Measurements from ENCODE around the gene ACOT7. TPM values are rescaled to one million over a fixed set of nuclear protein-coding genes. Genes with fewer than 3 reads are reported as not detected.

ACOT7 gene
- total RNA-seq, 1 experiment from 2014 or later, result 151 TPM

GRCh38 chr1:6252374-6252710, 141.2 kb downstream of the ACOT7 start (continued):
- TF ChIP-seq, protein P1, sequence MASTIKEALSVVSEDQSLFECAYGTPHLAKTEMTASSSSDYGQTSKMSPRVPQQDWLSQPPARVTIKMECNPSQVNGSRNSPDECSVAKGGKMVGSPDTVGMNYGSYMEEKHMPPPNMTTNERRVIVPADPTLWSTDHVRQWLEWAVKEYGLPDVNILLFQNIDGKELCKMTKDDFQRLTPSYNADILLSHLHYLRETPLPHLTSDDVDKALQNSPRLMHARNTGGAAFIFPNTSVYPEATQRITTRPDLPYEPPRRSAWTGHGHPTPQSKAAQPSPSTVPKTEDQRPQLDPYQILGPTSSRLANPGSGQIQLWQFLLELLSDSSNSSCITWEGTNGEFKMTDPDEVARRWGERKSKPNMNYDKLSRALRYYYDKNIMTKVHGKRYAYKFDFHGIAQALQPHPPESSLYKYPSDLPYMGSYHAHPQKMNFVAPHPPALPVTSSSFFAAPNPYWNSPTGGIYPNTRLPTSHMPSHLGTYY (CRISPR knock-in tag; IDR thresholded peaks at IDR 0.05), result no peak
- TF ChIP-seq ZNF425 (CRISPR knock-in tag; conservative IDR thresholded peaks at IDR 0.05) (no peak), GTF2I (CRISPR knock-in tag; conservative IDR thresholded peaks at IDR 0.05) (no peak), ZSCAN18 (CRISPR knock-in tag; IDR thresholded peaks at IDR 0.05) (no peak), NFATC4 (CRISPR knock-in tag; IDR thresholded peaks at IDR 0.05) (no peak), ZBTB21 (CRISPR knock-in tag; IDR thresholded peaks at IDR 0.05; ENCODE audit: borderline replicate concordance) (no peak), TCF7 (CRISPR knock-in tag; IDR thresholded peaks at IDR 0.05; ENCODE audit: low read depth) (no peak), ZNF532 (CRISPR knock-in tag; IDR thresholded peaks at IDR 0.05; ENCODE audit: borderline replicate concordance) (no peak), NR3C1 (CRISPR knock-in tag; conservative IDR thresholded peaks at IDR 0.05; ENCODE audit: low read depth) (no peak), JAZF1 (CRISPR knock-in tag; IDR thresholded peaks at IDR 0.05) (no peak)
- TF ChIP-seq, protein P2, sequence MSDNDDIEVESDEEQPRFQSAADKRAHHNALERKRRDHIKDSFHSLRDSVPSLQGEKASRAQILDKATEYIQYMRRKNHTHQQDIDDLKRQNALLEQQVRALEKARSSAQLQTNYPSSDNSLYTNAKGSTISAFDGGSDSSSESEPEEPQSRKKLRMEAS (CRISPR knock-in tag; IDR thresholded peaks at IDR 0.05), result no peak

DNA sequence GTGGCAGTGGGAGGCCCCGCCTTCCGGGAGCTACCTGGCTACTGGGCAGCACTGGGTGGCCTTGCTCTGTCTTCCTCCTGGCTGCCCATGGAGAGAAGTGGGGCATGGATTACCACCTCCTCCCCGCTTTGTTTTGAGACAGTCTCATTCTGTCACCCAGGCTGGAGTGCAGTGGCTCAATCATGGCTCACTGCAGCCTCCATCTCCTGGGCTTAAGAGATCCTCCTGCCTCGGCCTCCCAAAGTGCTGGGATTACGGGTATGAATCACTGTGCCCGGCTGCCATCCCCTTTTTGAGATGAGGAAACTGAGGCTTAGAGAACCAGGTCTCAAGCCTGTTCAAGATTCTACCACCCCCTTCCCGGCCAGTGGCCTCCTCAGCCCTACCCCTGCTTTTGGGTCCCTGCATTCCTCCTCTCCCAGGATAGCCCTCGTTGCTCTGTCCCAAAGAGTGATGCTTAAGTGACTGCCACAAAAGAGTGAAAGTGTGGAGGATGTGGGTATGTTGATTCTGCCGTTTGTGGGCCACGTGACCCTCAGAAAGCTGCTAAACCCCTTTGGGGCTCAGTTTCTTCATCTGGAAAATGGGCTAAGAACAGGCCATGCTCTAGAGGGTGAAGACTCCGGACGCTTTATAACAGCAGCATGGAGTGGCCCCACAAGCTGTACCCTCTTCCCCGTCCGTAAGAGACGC, 141.7 kb downstream of the ACOT7 start:
- no peaks in the 10 kb centered on the region for H3K9me3 Mint-ChIP-seq
- no peak for DNase-seq (ENCODE audit: low spot score)
- H3K4me3 Mint-ChIP-seq, result no peak overlapping the region
- H3K4me1 Mint-ChIP-seq, result peaks cover 7% of the 10 kb centered on the region
- H3K27ac Mint-ChIP-seq, result no peak overlapping the region
- POLR2A ChIA-PET, result no interaction called here
- H3K36me3 Mint-ChIP-seq, result no peaks in the 10 kb centered on the region
- ATAC-seq, result no peak
- CTCF ChIA-PET, result interaction anchor here (0.6 to 9.0 kb wide), 8 partner anchors 10 to 189 kb away, joined by 3 to 164 read pairs (median 4); partner anchors contain the start of gene GPR153
- H3K27me3 Mint-ChIP-seq (ENCODE audit: low read depth), result peaks cover 50% of the 10 kb centered on the region
- no peak for TF ChIP-seq HMGA2 (CRISPR knock-in tag; IDR thresholded peaks at IDR 0.05)
- no peak for TF ChIP-seq ZMAT4 (CRISPR knock-in tag; IDR thresholded peaks at IDR 0.05)
- no peak for TF ChIP-seq CBFB (CRISPR knock-in tag; IDR thresholded peaks at IDR 0.05; ENCODE audit: low read depth)
- TF ChIP-seq MYBL2 (CRISPR knock-in tag; IDR thresholded peaks at IDR 0.05), result no peak
- TF ChIP-seq, protein P3, sequence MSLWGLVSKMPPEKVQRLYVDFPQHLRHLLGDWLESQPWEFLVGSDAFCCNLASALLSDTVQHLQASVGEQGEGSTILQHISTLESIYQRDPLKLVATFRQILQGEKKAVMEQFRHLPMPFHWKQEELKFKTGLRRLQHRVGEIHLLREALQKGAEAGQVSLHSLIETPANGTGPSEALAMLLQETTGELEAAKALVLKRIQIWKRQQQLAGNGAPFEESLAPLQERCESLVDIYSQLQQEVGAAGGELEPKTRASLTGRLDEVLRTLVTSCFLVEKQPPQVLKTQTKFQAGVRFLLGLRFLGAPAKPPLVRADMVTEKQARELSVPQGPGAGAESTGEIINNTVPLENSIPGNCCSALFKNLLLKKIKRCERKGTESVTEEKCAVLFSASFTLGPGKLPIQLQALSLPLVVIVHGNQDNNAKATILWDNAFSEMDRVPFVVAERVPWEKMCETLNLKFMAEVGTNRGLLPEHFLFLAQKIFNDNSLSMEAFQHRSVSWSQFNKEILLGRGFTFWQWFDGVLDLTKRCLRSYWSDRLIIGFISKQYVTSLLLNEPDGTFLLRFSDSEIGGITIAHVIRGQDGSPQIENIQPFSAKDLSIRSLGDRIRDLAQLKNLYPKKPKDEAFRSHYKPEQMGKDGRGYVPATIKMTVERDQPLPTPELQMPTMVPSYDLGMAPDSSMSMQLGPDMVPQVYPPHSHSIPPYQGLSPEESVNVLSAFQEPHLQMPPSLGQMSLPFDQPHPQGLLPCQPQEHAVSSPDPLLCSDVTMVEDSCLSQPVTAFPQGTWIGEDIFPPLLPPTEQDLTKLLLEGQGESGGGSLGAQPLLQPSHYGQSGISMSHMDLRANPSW (CRISPR knock-in tag; conservative IDR thresholded peaks at IDR 0.05; ENCODE audit: low read depth), result no peak
- TF ChIP-seq, protein P4, sequence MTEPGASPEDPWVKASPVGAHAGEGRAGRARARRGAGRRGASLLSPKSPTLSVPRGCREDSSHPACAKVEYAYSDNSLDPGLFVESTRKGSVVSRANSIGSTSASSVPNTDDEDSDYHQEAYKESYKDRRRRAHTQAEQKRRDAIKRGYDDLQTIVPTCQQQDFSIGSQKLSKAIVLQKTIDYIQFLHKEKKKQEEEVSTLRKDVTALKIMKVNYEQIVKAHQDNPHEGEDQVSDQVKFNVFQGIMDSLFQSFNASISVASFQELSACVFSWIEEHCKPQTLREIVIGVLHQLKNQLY (CRISPR knock-in tag; IDR thresholded peaks at IDR 0.05), result no peak
- no peak for TF ChIP-seq ETV6 (CRISPR knock-in tag; IDR thresholded peaks at IDR 0.05)
- no peak for TF ChIP-seq PREB (CRISPR knock-in tag; IDR thresholded peaks at IDR 0.05; ENCODE audit: borderline replicate concordance)
- TF ChIP-seq, protein P5, sequence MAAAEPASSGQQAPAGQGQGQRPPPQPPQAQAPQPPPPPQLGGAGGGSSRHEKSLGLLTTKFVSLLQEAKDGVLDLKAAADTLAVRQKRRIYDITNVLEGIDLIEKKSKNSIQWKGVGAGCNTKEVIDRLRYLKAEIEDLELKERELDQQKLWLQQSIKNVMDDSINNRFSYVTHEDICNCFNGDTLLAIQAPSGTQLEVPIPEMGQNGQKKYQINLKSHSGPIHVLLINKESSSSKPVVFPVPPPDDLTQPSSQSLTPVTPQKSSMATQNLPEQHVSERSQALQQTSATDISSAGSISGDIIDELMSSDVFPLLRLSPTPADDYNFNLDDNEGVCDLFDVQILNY (CRISPR knock-in tag; IDR thresholded peaks at IDR 0.05), result no peak
